ENCODE results near the gene LCN10.

- no peak for TF ChIP-seq IRF2 (CRISPR knock-in tag; IDR thresholded peaks at IDR 0.05)
- TF ChIP-seq, protein P1, sequence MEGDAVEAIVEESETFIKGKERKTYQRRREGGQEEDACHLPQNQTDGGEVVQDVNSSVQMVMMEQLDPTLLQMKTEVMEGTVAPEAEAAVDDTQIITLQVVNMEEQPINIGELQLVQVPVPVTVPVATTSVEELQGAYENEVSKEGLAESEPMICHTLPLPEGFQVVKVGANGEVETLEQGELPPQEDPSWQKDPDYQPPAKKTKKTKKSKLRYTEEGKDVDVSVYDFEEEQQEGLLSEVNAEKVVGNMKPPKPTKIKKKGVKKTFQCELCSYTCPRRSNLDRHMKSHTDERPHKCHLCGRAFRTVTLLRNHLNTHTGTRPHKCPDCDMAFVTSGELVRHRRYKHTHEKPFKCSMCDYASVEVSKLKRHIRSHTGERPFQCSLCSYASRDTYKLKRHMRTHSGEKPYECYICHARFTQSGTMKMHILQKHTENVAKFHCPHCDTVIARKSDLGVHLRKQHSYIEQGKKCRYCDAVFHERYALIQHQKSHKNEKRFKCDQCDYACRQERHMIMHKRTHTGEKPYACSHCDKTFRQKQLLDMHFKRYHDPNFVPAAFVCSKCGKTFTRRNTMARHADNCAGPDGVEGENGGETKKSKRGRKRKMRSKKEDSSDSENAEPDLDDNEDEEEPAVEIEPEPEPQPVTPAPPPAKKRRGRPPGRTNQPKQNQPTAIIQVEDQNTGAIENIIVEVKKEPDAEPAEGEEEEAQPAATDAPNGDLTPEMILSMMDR (CRISPR knock-in tag; IDR thresholded peaks at IDR 0.05): no peak
- no peak for TF ChIP-seq KDM4B (CRISPR knock-in tag; IDR thresholded peaks at IDR 0.05)
- no peak for TF ChIP-seq EZH2 (conservative IDR thresholded peaks at IDR 0.05; ENCODE audit: low read depth, low read length)
Observed at GRCh38 chr9:136738960-136739359, 3.8 kb downstream of the LCN10 start.
